Measurements from ENCODE around the gene EPS8L2.

EPS8L2 gene

DNA sequence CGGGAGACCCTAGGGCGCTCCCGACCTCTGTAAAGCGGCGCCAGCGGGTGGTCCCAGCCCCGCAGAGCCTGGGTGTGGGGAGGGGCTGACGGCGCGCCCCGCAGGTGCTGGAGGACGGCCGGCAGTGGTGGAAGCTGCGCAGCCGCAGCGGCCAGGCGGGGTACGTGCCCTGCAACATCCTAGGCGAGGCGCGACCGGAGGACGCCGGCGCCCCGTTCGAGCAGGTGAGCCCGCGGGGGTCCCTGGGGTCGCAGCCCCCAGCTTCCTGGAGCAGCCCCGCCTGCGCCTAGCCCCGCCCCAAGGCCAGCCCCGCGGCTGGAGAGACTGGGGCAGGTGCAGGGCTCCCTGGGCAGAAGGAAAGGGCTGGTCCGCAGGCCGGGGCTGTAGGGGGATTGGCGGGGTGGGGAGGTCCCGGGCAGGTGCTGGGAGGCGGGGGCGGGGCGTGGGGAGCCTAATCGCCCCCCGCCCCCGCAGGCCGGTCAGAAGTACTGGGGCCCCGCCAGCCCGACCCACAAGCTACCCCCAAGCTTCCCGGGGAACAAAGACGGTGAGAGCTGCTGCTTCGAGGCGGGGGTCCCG lies 19.7 kb downstream of the EPS8L2 start:
- TF ChIP-seq, protein P1, sequence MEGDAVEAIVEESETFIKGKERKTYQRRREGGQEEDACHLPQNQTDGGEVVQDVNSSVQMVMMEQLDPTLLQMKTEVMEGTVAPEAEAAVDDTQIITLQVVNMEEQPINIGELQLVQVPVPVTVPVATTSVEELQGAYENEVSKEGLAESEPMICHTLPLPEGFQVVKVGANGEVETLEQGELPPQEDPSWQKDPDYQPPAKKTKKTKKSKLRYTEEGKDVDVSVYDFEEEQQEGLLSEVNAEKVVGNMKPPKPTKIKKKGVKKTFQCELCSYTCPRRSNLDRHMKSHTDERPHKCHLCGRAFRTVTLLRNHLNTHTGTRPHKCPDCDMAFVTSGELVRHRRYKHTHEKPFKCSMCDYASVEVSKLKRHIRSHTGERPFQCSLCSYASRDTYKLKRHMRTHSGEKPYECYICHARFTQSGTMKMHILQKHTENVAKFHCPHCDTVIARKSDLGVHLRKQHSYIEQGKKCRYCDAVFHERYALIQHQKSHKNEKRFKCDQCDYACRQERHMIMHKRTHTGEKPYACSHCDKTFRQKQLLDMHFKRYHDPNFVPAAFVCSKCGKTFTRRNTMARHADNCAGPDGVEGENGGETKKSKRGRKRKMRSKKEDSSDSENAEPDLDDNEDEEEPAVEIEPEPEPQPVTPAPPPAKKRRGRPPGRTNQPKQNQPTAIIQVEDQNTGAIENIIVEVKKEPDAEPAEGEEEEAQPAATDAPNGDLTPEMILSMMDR (IDR thresholded peaks at IDR 0.05; ENCODE audit: control insufficient read depth, insufficient read depth, low read depth, low read length, missing control alignments): no peak
- DNase-seq (ENCODE audit: low read depth): no peak
- H3K4me3 ChIP-seq (ENCODE audit: control insufficient read depth, low read depth, low read length): no peak overlapping the region

GRCh38 chr11:726278-727220 lies 20.5 kb downstream of the EPS8L2 start:
- DNase-seq (ENCODE audit: low read depth): no peak
- TF ChIP-seq, protein P1 (IDR thresholded peaks at IDR 0.05; ENCODE audit: control insufficient read depth, insufficient read depth, low read depth, low read length, missing control alignments): no peak
- no peak overlapping the region for H3K4me3 ChIP-seq (ENCODE audit: control insufficient read depth, low read depth, low read length)

DNA sequence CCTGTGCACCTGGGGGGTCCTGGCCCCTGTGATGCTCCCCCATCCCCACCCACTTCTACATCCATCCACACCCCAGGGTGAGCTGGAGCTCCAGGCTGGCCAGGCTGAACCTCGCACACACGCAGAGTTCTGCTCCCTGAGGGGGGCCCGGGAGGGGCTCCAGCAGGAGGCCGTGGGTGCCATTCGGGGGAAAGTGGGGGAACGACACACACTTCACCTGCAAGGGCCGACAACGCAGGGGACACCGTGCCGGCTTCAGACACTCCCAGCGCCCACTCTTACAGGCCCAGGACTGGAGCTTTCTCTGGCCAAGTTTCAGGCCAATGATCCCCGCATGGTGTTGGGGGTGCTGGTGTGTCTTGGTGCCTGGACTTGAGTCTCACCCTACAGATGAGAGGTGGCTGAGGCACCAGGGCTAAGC lies 21.3 kb downstream of the EPS8L2 start:
- no peak for DNase-seq (ENCODE audit: low read depth)
- TF ChIP-seq, protein P1 (IDR thresholded peaks at IDR 0.05; ENCODE audit: control insufficient read depth, insufficient read depth, low read depth, low read length, missing control alignments): no peak
- no peak overlapping the region for H3K4me3 ChIP-seq (ENCODE audit: control insufficient read depth, low read depth, low read length)

DNA sequence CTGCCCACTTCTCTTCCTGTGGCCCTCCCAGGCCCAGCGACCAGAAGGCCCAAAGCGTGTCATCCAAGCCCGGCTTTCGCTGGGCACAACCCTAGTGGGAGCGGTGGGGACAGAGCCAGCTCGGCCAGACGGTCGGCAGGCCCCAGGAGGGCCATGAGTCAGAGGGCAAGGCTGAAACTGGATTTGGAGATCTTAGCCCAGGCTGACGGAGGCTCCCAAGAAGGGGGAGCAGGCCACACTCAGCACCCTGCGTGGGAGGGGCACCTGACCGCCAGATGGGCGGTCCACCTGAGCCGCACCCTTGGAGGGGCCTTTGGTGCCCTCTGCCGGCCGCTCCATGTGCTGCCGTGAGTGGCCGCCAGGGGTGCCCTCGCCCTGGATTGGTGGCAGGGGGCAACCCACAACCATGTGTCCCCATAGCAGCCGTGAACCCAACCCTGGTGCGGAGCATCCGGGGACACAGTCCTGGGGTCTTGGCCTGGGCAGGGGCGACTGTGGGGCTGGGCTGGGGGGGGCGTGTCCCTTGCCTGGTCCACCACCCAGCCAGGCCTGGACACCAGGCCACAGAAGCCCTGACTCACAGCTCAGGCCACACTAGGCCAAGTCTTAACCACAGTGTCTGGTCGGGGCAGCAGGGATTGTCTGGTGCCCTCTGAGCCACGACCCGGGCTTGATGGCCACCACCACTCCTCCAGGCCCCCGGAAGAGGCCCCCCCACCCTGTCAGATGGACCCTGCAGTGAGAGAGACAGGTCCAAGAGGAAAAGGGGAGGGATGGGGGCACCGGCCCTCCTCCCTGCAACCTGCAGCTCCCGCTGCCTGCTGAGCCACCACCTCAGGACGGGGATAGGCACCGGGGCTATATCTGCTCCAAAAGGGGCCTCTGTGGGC lies 22.1 kb downstream of the EPS8L2 start:
- TF ChIP-seq, protein P1 (IDR thresholded peaks at IDR 0.05; ENCODE audit: control insufficient read depth, insufficient read depth, low read depth, low read length, missing control alignments): peak; percentile 99
- DNase-seq (ENCODE audit: low read depth): peak; percentile 70
- no peak overlapping the region for H3K4me3 ChIP-seq (ENCODE audit: control insufficient read depth, low read depth, low read length)

GRCh38 chr11:728901-729491 lies 23.0 kb downstream of the EPS8L2 start:
- TF ChIP-seq, protein P1 (IDR thresholded peaks at IDR 0.05; ENCODE audit: control insufficient read depth, insufficient read depth, low read depth, low read length, missing control alignments): no peak
- no peak overlapping the region for H3K4me3 ChIP-seq (ENCODE audit: control insufficient read depth, low read depth, low read length)
- no peak for DNase-seq (ENCODE audit: low read depth)
